Bronchial epithelial cell (primary cell): ENCODE results near the gene LAMA2. TPM values are rescaled to one million over a fixed set of nuclear protein-coding genes. Genes with fewer than 3 reads are reported as not detected.

Experiments used
- DNase-seq: peaks from one replicate; pipeline ENCODE4 v3.0.0-alpha.2; 2010; ENCODE audit warnings: low read depth
- FAIRE-seq: peaks from 2 replicates; lab custom pipeline; 2011; peaks lifted over from hg19 to GRCh38; lab: Jason Lieb, UNC
- H3K27me3 ChIP-seq: 2 replicates; pipeline ENCODE4 v1.5.1; 2011; ENCODE audit warnings: low read length; ENCODE audit not compliant: control insufficient read depth, insufficient read depth
- H3K36me3 ChIP-seq: 2 replicates; pipeline ENCODE4 v1.5.1; 2011; ENCODE audit warnings: low read length; ENCODE audit not compliant: control insufficient read depth, insufficient read depth
- H3K4me3 ChIP-seq: 2 replicates; pipeline ENCODE4 v1.5.1; 2011; ENCODE audit warnings: mild to moderate bottlenecking, low read depth, low read length, control low read depth
- CTCF ChIP-seq: IDR thresholded peaks from 2 replicates; pipeline ENCODE4 v1.5.1; 2011; ENCODE audit warnings: mild to moderate bottlenecking, moderate library complexity, low read length, control low read depth, inconsistent platforms; ENCODE audit not compliant: insufficient read depth, severe bottlenecking
- total RNA-seq: library from RNA; depleted of rRNA; stranded (reverse); fragments of >200 nt; gene quantifications from 2 replicates; pipeline ENCODE4 v1.2.1, GENCODE V29; 2014

Gene LAMA2
- total RNA-seq, 1 donor from 2014 or later: 2.6 TPM

DNA sequence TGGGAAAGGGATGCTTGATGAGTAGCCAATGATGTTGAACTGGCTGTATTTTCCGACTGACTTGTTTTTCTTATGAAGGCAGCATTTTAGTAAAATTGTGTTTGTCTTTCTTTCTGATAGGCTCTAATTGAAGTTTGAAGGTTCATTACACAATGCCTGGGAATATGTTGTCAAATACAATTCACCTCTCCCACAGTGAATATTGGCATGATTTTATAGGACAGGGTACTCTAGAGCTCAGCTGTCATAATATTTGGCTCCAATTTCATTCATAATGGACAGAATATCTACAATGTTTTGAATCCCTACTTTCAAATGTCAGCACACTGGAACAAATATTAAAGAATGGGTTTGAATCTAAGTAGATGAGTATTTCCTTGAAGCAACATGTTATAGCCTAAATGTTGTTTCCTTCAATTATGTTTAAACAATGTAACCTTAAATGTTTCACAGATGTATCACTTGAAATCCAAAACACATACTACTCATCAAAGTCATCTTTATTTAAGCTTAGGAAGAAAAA is 81.4 kb downstream of the LAMA2 start:
- no peak overlapping the region for H3K4me3 ChIP-seq
- no peaks in the 10 kb centered on the region for H3K36me3 ChIP-seq
- no peak for DNase-seq
- H3K27me3 ChIP-seq: no peaks in the 10 kb centered on the region
- no peak for TF ChIP-seq CTCF
- no peak for FAIRE-seq

DNA sequence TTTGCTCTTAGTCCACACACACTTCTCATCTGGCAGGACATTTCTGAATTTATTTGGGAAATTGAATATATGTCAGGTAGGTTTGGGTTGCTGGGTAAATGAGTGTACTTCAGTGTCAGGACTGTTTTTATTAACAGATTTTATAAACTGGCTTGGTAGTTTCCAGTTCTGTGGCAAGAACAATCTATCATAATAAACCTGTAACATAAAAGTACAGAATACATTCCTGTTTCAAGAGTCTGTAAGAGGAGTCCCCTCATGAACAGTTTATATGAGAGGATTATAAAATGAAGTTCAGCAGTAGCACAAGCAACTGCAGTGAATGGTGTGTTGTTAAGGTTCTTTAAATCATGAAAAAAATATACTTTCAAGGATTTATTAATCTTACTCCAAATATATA is 81.8 kb downstream of the LAMA2 start:
- no peak for FAIRE-seq
- no peak overlapping the region for H3K4me3 ChIP-seq
- no peaks in the 10 kb centered on the region for H3K36me3 ChIP-seq

DNA sequence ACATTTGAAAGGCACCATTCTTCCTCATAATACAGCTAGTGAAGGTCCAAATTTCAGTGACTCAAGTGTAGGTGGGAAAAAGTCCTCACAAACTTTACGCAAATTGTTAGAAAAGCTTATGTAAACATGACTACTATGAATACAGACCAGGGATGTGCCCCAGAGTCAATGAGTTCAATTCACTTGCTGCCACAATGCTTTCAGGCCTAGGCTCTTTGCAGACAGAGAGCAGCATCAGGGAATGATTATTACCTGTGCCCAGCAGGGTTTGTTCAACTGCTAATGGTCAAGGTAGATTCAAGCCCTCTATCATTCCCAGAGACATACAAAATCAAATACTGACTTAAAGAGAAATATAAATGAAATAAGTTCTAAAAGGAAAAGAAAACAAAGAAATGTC is 84.0 kb downstream of the LAMA2 start:
- H3K27me3 ChIP-seq: peaks cover 2% of the 10 kb centered on the region
- no peaks in the 10 kb centered on the region for H3K36me3 ChIP-seq
- FAIRE-seq (no peak), DNase-seq (no peak)
- no peak overlapping the region for H3K4me3 ChIP-seq
- TF ChIP-seq CTCF: no peak

More for the DNA sequence above, 81.8 kb downstream of the LAMA2 start:
- no peak for DNase-seq
- no peaks in the 10 kb centered on the region for H3K27me3 ChIP-seq
- TF ChIP-seq CTCF: no peak

GRCh38 chr6:128979071-128979470 is 96.1 kb downstream of the LAMA2 start:
- no peaks in the 10 kb centered on the region for H3K27me3 ChIP-seq
- H3K36me3 ChIP-seq: no peaks in the 10 kb centered on the region
- no peak overlapping the region for H3K4me3 ChIP-seq
- no peak for TF ChIP-seq CTCF
- DNase-seq: no peak
- no peak for FAIRE-seq

DNA sequence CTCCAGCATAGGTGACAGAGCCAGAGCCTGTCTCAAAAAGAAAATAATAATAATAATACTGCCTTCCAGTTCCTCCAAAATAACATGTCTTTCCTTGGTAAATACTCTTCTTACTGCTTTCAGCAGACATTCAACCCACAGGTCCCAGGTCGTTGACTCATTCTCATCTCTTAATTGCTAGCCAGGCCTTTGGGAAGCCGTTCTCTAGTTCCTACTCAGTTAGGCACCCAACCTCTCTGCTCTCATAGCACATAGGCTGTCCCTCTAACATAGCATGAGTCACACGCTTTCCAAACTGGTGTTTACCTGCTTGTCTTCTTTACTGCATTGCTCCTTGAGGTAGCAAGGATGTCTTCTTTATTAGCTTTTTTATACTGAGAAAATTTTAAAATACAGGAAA is 98.8 kb downstream of the LAMA2 start:
- Histone ChIP-seq H3K4me3 (no peak overlapping the region), H3K36me3 (no peaks in the 10 kb centered on the region), H3K27me3 (no peaks in the 10 kb centered on the region)
- FAIRE-seq (no peak), DNase-seq (peak; percentile 45)
- no peak for TF ChIP-seq CTCF

- FAIRE-seq (no peak), DNase-seq (no peak)
- Histone ChIP-seq H3K27me3 (no peaks in the 10 kb centered on the region), H3K36me3 (no peaks in the 10 kb centered on the region), H3K4me3 (no peak overlapping the region)
- TF ChIP-seq CTCF: no peak
These were observed 107.4 kb downstream of the LAMA2 start for GRCh38 chr6:128990360-128990759.
